ENCODE results near the gene PTPN7. TPM values are rescaled to one million over a fixed set of nuclear protein-coding genes. Genes with fewer than 3 reads are reported as not detected.

Gene PTPN7
- total RNA-seq, 1 donor from 2014 or later = 2.6 TPM

- Histone ChIP-seq H3K4me3 (ENCODE audit: low read depth, low read length) (no peak overlapping the region), H3K27me3 (ENCODE audit: control insufficient read depth, insufficient read depth, low read length) (no peaks in the 10 kb centered on the region), H3K36me3 (ENCODE audit: control insufficient read depth, insufficient read depth, low read length) (peaks cover 2% of the 10 kb centered on the region)
- DNase-seq (ENCODE audit: low read depth) = no peak
- TF ChIP-seq, protein P1, sequence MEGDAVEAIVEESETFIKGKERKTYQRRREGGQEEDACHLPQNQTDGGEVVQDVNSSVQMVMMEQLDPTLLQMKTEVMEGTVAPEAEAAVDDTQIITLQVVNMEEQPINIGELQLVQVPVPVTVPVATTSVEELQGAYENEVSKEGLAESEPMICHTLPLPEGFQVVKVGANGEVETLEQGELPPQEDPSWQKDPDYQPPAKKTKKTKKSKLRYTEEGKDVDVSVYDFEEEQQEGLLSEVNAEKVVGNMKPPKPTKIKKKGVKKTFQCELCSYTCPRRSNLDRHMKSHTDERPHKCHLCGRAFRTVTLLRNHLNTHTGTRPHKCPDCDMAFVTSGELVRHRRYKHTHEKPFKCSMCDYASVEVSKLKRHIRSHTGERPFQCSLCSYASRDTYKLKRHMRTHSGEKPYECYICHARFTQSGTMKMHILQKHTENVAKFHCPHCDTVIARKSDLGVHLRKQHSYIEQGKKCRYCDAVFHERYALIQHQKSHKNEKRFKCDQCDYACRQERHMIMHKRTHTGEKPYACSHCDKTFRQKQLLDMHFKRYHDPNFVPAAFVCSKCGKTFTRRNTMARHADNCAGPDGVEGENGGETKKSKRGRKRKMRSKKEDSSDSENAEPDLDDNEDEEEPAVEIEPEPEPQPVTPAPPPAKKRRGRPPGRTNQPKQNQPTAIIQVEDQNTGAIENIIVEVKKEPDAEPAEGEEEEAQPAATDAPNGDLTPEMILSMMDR (IDR thresholded peaks at IDR 0.05; ENCODE audit: insufficient read depth, low read length, poor library complexity, severe bottlenecking) = no peak
Observed at GRCh38 chr1:202131956-202132821, 28.2 kb downstream of the PTPN7 start.

- Histone ChIP-seq H3K4me3 (ENCODE audit: low read depth, low read length) (no peak overlapping the region), H3K36me3 (ENCODE audit: control insufficient read depth, insufficient read depth, low read length) (peaks cover 2% of the 10 kb centered on the region), H3K27me3 (ENCODE audit: control insufficient read depth, insufficient read depth, low read length) (no peaks in the 10 kb centered on the region)
- DNase-seq (ENCODE audit: low read depth) = no peak
- TF ChIP-seq, protein P1 (IDR thresholded peaks at IDR 0.05; ENCODE audit: insufficient read depth, low read length, poor library complexity, severe bottlenecking) = no peak
Observed at GRCh38 chr1:202130816-202131522, 29.4 kb downstream of the PTPN7 start.

DNA sequence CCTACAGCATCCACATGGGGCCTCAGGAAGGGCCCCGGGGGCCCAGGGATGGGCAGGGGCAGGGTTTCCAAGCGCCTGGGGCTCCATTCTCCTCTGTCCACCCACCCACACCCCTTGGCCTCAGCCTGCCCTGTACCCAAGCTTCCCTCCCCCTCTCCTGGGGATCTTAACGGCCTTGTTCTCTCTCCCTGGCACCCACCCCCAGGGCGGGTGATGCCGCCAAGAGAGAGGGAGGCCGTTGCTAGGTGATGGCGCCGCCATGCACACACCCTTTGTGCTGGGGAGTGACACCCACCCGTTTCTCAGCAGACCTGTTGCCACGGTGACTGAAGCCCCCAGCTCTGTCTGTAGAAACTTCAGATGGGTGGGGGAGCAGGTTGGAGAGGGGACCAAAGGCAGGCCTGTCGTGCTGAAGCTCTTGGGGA lies 30.1 kb downstream of the PTPN7 start:
- Histone ChIP-seq H3K27me3 (ENCODE audit: control insufficient read depth, insufficient read depth, low read length) (no peaks in the 10 kb centered on the region), H3K4me3 (ENCODE audit: low read depth, low read length) (no peak overlapping the region), H3K36me3 (ENCODE audit: control insufficient read depth, insufficient read depth, low read length) (peaks cover 2% of the 10 kb centered on the region)
- DNase-seq (ENCODE audit: low read depth) = no peak
- TF ChIP-seq, protein P1 (IDR thresholded peaks at IDR 0.05; ENCODE audit: insufficient read depth, low read length, poor library complexity, severe bottlenecking) = no peak

DNA sequence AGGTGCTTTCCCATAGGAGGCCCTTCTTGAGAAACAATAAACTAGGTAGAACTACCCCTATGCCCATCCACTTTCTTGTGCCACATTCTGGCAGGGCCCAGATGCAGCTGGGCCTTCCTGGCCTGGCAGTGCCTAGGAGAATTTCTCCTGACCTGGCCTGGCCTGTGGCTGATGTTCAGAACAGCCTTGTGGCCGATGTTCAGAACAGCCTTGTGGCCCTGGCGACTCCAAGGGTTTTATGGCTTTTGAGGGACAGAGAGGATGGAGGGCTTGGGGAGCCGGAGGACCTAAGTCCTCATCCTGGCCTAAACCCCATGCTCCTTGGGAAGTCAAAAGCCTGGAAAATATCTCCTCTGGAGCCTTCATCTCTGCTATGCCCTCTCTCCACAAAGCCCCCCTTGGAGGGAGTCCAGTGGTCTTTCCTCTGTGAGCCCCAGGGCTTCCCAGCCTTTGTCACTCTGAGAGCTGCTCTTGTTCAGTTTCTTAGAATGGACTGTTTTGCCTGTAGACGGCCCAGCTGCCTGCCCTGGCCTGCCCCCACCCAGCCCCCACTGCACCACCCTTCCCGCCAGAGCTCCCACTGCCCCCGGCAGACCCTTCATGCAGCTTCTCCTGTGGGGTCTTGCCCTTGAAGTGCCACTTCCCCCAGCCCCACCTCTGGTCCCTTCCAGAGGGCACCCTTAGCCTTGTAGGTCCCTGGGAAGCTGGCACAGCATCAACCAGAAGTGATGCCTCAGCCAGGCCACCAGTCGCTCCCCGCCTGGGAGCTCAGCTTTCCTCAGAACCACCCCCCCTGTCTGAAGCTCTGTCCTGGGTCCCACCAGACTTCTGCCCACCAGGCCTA lies 30.7 kb downstream of the PTPN7 start:
- no peak for DNase-seq (ENCODE audit: low read depth)
- peaks cover 2% of the 10 kb centered on the region for H3K36me3 ChIP-seq (ENCODE audit: control insufficient read depth, insufficient read depth, low read length)
- TF ChIP-seq, protein P1 (IDR thresholded peaks at IDR 0.05; ENCODE audit: insufficient read depth, low read length, poor library complexity, severe bottlenecking) = no peak
- no peaks in the 10 kb centered on the region for H3K27me3 ChIP-seq (ENCODE audit: control insufficient read depth, insufficient read depth, low read length)
- no peak overlapping the region for H3K4me3 ChIP-seq (ENCODE audit: low read depth, low read length)

DNA sequence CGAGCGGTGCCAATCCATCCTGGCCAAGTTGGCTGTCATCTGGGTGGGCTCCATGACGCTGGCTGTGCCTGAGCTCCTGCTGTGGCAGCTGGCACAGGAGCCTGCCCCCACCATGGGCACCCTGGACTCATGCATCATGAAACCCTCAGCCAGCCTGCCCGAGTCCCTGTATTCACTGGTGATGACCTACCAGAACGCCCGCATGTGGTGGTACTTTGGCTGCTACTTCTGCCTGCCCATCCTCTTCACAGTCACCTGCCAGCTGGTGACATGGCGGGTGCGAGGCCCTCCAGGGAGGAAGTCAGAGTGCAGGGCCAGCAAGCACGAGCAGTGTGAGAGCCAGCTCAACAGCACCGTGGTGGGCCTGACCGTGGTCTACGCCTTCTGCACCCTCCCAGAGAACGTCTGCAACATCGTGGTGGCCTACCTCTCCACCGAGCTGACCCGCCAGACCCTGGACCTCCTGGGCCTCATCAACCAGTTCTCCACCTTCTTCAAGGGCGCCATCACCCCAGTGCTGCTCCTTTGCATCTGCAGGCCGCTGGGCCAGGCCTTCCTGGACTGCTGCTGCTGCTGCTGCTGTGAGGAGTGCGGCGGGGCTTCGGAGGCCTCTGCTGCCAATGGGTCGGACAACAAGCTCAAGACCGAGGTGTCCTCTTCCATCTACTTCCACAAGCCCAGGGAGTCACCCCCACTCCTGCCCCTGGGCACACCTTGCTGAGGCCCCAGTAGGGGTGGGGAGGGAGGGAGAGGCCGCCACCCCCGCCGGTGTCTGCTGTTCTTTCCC lies 32.4 kb downstream of the PTPN7 start:
- DNase-seq (ENCODE audit: low read depth) = no peak
- Histone ChIP-seq H3K36me3 (ENCODE audit: control insufficient read depth, insufficient read depth, low read length) (peaks cover 2% of the 10 kb centered on the region), H3K27me3 (ENCODE audit: control insufficient read depth, insufficient read depth, low read length) (no peaks in the 10 kb centered on the region), H3K4me3 (ENCODE audit: low read depth, low read length) (no peak overlapping the region)
- TF ChIP-seq, protein P1 (IDR thresholded peaks at IDR 0.05; ENCODE audit: insufficient read depth, low read length, poor library complexity, severe bottlenecking) = no peak

Measured in kidney epithelial cell (primary cell).